GM10847 (cell line): ENCODE results near the gene ANKLE2.

Experiments
- POLR2A ChIP-seq: IDR thresholded peaks from 2 replicates; pipeline ENCODE4 v1.6.1; 2011; ENCODE audit not compliant: insufficient read length; ENCODE audit errors: extremely low read depth

Gene ANKLE2

DNA sequence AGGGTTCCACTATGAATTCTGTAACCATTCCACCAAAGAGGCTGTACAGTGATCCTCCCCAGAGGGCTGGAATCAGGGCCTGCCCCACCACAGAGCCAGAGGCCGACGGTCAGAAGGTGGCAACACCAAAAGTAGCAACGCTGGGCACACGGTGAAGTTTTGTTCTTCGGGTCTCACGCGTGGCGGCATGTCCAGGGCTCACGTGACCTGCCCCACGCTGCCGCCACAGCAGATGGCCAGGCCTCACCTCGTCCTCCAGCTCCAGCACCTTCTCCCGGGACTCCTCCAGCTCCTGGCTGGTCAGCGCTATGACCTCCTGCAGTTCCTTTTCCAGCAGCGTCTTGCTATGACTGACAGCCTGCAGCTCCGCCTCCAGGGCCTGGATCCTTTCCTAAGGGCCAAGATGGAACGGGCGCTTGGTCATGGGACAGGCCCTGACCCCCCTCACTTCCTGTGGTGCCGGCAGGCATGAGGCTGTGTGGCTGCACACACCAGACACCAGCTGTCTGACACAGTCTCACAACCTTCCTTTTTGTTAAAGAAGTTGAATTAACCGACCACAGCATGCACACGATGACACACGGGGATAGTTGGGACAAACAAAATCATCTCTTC is 22.4 kb upstream of the ANKLE2 start:
- TF ChIP-seq POLR2A = no peak

GRCh38 chr12:132781938-132782337 is 20.3 kb upstream of the ANKLE2 start:
- TF ChIP-seq POLR2A = no peak

- TF ChIP-seq POLR2A = no peak
Measured at GRCh38 chr12:132779781-132780353, 18.2 kb upstream of the ANKLE2 start.

DNA sequence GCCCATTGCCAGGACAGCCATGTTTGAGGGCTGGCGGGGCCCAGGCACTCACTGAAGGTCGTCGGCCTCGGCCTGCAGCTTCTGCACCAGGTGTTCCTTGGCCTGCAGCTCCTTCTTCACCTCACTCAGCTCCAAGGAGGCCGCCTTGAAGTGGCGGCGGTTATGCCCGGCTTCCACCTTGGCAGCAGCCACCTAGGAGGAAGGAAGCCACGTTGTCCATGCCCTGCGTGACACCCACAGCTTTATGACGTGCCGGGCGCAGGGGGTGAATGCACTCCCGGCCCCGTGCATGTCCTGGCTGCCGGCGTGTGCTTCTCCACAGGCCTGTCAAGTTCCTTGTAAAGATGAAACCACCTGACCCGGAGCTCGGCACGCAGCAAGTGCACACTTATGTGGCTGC is 16.0 kb upstream of the ANKLE2 start:
- no peak for TF ChIP-seq POLR2A

- TF ChIP-seq POLR2A = no peak
Measured at GRCh38 chr12:132776816-132777568, 15.4 kb upstream of the ANKLE2 start.

GRCh38 chr12:132775502-132776229 is 14.0 kb upstream of the ANKLE2 start:
- no peak for TF ChIP-seq POLR2A

- no peak for TF ChIP-seq POLR2A
Measured at GRCh38 chr12:132774646-132775275, 13.1 kb upstream of the ANKLE2 start.

GRCh38 chr12:132774159-132774558 is 12.5 kb upstream of the ANKLE2 start:
- TF ChIP-seq POLR2A = no peak

- no peak for TF ChIP-seq POLR2A
Measured at GRCh38 chr12:132773077-132773955, 11.7 kb upstream of the ANKLE2 start.

DNA sequence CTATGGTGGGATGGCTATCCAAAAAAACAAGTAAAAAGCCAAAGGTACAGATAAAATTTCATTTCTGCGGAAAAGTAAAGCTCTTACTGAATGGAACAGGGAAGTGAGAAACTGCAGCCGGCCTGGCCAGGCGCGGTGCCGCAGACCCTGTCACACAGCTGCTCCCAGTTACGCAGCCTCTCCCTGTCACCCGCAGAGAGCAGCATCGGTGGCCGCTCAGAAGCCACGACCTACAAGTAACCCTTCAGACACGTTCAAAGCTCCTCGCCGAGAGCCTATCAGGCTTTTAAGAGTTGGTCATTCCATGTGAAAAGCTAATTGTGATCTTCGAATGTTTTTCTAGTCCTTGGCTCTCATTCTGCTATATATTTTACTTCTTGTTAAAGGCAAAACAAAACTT is 11.0 kb upstream of the ANKLE2 start:
- TF ChIP-seq POLR2A = no peak

GRCh38 chr12:132771126-132771838 is 9.7 kb upstream of the ANKLE2 start:
- TF ChIP-seq POLR2A = no peak

GRCh38 chr12:132766380-132767085 is 4.9 kb upstream of the ANKLE2 start:
- no peak for TF ChIP-seq POLR2A

DNA sequence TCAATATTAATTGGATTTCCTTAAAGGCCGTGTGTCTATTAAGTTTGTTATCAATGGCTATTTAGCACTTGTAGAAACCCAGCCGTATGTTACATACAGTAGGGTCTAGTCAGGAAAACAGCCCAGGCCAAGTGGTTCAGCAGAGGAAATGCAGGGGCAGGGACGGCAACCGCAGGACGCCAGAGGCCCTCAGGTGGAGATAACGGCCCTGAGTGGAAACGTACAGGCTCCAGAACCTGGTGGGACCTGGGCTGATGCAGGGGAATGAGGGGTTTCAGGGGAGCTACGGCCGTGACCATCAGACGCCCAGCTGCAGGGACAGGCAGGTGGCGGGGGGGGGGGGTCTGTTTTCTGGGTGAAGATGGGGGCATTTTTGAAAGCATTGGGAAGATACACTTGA is 3.7 kb upstream of the ANKLE2 start:
- no peak for TF ChIP-seq POLR2A
